ENCODE measurements around the gene MPHOSPH9. TPM values are rescaled to one million over a fixed set of nuclear protein-coding genes. Genes with fewer than 3 reads are reported as not detected.
A peak's percentile ranks its signal among the peaks of the same experiment; 100 is the strongest.

MPHOSPH9 gene
- total and polyA plus RNA-seq, 2 of the 13 experiments (the other 11 are each of a cell fraction or from before 2014, with no cell fraction given): 20.3 to 63.4 TPM

GRCh38 chr12:123270214-123271000, 37.5 kb upstream of the MPHOSPH9 start (continued):
- no peak for TF ChIP-seq ZNF367 (CRISPR knock-in tag; IDR thresholded peaks at IDR 0.05; ENCODE audit: borderline replicate concordance)
- TF ChIP-seq ZFP41 (CRISPR knock-in tag; IDR thresholded peaks at IDR 0.05; ENCODE audit: borderline replicate concordance): no peak
- TF ChIP-seq ZKSCAN5 (CRISPR knock-in tag; IDR thresholded peaks at IDR 0.05): peak; percentile 100
- TF ChIP-seq ZNF546 (CRISPR knock-in tag; conservative IDR thresholded peaks at IDR 0.05): 0 out of 2 replicates have a peak, but pooled peaks have one; percentile 34
- peak; percentile 73; the same call in 1 of the 2 replicates for TF ChIP-seq HNF4G (IDR thresholded peaks at IDR 0.05; ENCODE audit: borderline replicate concordance, low read depth, low read length)
- no peak for TF ChIP-seq HNF4G (CRISPR knock-in tag; IDR thresholded peaks at IDR 0.05; ENCODE audit: borderline replicate concordance, low read depth)
- TF ChIP-seq GATAD2A (CRISPR knock-in tag; IDR thresholded peaks at IDR 0.05): peak; percentile 61
- no peak for TF ChIP-seq ZFP1 (CRISPR knock-in tag; IDR thresholded peaks at IDR 0.05)
- peak; percentile 38 for TF ChIP-seq MAX (IDR thresholded peaks at IDR 0.05)
- peak; percentile 6; the same call in 1 of the 2 replicates for TF ChIP-seq ZFY (CRISPR knock-in tag; IDR thresholded peaks at IDR 0.05)
- TF ChIP-seq ZBTB44 (CRISPR knock-in tag; IDR thresholded peaks at IDR 0.05): no peak
- no peak for TF ChIP-seq TOPORS (CRISPR knock-in tag; IDR thresholded peaks at IDR 0.05)
- TF ChIP-seq ZNF710 (CRISPR knock-in tag; IDR thresholded peaks at IDR 0.05; ENCODE audit: borderline replicate concordance): 0 out of 2 replicates have a peak, but pooled peaks have one; percentile 63
- TF ChIP-seq ZNF256 (CRISPR knock-in tag; conservative IDR thresholded peaks at IDR 0.05): no peak
- TF ChIP-seq HNF1A (IDR thresholded peaks at IDR 0.05; ENCODE audit: low read depth): no peak
- TF ChIP-seq HNF1A (CRISPR knock-in tag; IDR thresholded peaks at IDR 0.05; ENCODE audit: borderline replicate concordance): peak; percentile 39; the same call in 1 of the 2 replicates
- TF ChIP-seq ZNF841 (CRISPR knock-in tag; IDR thresholded peaks at IDR 0.05; ENCODE audit: borderline replicate concordance): no peak
- no peak for TF ChIP-seq BRCA1 (CRISPR knock-in tag; IDR thresholded peaks at IDR 0.05)
- TF ChIP-seq MLX (CRISPR knock-in tag; IDR thresholded peaks at IDR 0.05): no peak
